EH (cell line): ENCODE data around the gene SLC26A3.

Experiments
- DNase-seq: peaks from one replicate; pipeline ENCODE4 v3.0.0-alpha.2; 2015; ENCODE audit warnings: low read depth

SLC26A3 gene

GRCh38 chr7:107744345-107744750 is 58.7 kb downstream of the SLC26A3 start:
- peak; percentile 59 for DNase-seq

GRCh38 chr7:107743567-107744344 is 59.3 kb downstream of the SLC26A3 start, which contains the start of gene CBLL1:
TSS of gene CBLL1 (plus strand) at chr7:107744142. CDS start at chr7:107744164, 22 bp downstream.
- peak; percentile 96 for DNase-seq

GRCh38 chr7:107742678-107743566 is 60.1 kb downstream of the SLC26A3 start:
- DNase-seq, result no peak

- DNase-seq, result peak; percentile 11
Measured at GRCh38 chr7:107728276-107728675, 74.7 kb downstream of the SLC26A3 start.

GRCh38 chr7:107726356-107727130 is 76.5 kb downstream of the SLC26A3 start:
- DNase-seq, result peak; percentile 13

GRCh38 chr7:107725138-107725740 is 77.8 kb downstream of the SLC26A3 start:
- peak; percentile 64 for DNase-seq

GRCh38 chr7:107723255-107723654 is 79.8 kb downstream of the SLC26A3 start:
- peak; percentile 2 for DNase-seq

GRCh38 chr7:107721286-107721685 is 81.7 kb downstream of the SLC26A3 start:
- DNase-seq, result no peak

- no peak for DNase-seq
Measured at GRCh38 chr7:107718456-107719193, 84.4 kb downstream of the SLC26A3 start.

GRCh38 chr7:107715531-107715930 is 87.5 kb downstream of the SLC26A3 start:
- peak; percentile 13 for DNase-seq
